Stomach smooth muscle (tissue), 2 donors: ENCODE measurements around the gene MSRB3.
"Not testable (repeated sequence)": the region's sequence is repeated elsewhere in the genome, so short reads cannot be mapped to it uniquely, and the experiment has no call there.

Experiments used
- H3K27ac ChIP-seq: one replicate; pipeline ENCODE4 v1.7.0; 2013; ENCODE audit warnings: mild to moderate bottlenecking, low read length, inconsistent platforms
- H3K27me3 ChIP-seq, 2 donors: one replicate each; pipeline ENCODE4 v1.7.0; 2013; ENCODE audit warnings: low read length in 2 of 2; ENCODE audit not compliant: insufficient read depth in 2 of 2, control insufficient read depth in 1 of 2
- H3K36me3 ChIP-seq, 2 donors: one replicate each; pipeline ENCODE4 v1.7.0; 2013; ENCODE audit warnings: low read length in 2 of 2; ENCODE audit not compliant: control insufficient read depth in 2 of 2, insufficient read depth in 2 of 2
- H3K4me1 ChIP-seq: one replicate; pipeline ENCODE4 v1.7.0; 2013; ENCODE audit warnings: low read length; ENCODE audit not compliant: control insufficient read depth, insufficient read depth
- H3K4me3 ChIP-seq, 2 donors: one replicate each; pipeline ENCODE4 v1.7.0; 2013; ENCODE audit warnings: low read length in 2 of 2
- H3K9ac ChIP-seq, 2 donors: one replicate each; pipeline ENCODE4 v1.7.0; 2013; ENCODE audit warnings: low read length in 2 of 2, mild to moderate bottlenecking in 1 of 2
- H3K9me3 ChIP-seq, 2 donors: one replicate each; pipeline ENCODE4 v1.7.0; 2013; ENCODE audit warnings: low read length in 2 of 2; ENCODE audit not compliant: control insufficient read depth in 2 of 2
- donor health status: healthy.
- donor health status: Pancreatic carcinoma.

Gene MSRB3

DNA sequence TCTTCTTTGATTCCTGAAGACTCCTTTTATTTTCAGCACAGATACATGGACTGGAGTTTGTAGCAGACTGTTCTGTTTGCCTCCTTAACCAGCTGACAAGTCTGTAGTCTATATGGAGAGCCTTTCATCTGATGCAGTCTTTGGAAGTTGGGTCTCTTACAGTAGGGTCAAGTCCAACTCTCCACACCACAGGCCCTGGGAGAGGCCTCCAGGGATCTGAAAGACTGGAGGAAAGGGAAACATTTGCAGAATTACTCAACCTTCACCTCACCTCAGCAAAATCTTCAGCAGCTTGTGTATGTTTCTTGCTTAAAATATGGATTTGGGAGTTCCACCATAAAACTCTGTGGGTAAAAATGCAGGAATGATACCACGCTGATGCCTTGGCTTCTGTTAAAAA, 188.4 kb downstream of the MSRB3 start:
- Histone ChIP-seq H3K27me3 (no peaks in the 10 kb centered on the region), H3K36me3 (peaks cover 3 to 19% of the 10 kb centered on the region in 2 donors), H3K9ac (no peak overlapping the region), H3K4me1 (peaks cover 10% of the 10 kb centered on the region), H3K9me3 (no peaks in the 10 kb centered on the region), H3K4me3 (no peak overlapping the region), H3K27ac (no peak overlapping the region)

DNA sequence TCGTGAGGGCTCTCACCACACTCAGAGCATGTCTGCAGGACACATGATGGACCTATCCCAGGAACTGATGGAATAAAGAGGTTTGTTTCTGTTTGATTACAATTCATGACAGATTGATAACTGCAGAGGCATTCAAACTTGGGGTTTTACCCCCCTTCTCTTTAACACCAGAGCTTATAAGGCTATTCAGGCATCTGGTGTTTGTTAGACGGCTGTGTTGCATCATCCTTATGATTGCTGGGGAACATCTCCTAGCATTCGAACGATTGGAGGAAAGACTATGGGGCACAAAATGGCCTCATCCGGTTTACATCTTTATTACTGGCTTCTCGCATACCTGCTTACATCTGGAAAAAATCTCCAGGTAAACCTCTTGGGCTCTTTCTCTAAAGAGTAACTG, 191.8 kb downstream of the MSRB3 start:
- Histone ChIP-seq H3K27ac (no peak overlapping the region), H3K4me1 (peaks cover 1% of the 10 kb centered on the region), H3K9ac (no peak overlapping the region)

GRCh38 chr12:65472079-65472478, 193.6 kb downstream of the MSRB3 start:
- no peaks in the 10 kb centered on the region for H3K9me3 ChIP-seq
- H3K36me3 ChIP-seq: no peaks in the 10 kb centered on the region
- H3K4me3 ChIP-seq: no peak overlapping the region
- H3K27ac ChIP-seq: no peak overlapping the region
- no peak overlapping the region for H3K9ac ChIP-seq
- H3K4me1 ChIP-seq: no peaks in the 10 kb centered on the region
- H3K27me3 ChIP-seq: no peaks in the 10 kb centered on the region

More for the DNA sequence above, 191.8 kb downstream of the MSRB3 start:
- Histone ChIP-seq H3K4me3 (no peak overlapping the region), H3K27me3 (no peaks in the 10 kb centered on the region), H3K9me3 (no peaks in the 10 kb centered on the region), H3K36me3 (peaks cover 0 to 4% of the 10 kb centered on the region in 2 donors)

- Histone ChIP-seq H3K27me3 (no peaks in the 10 kb centered on the region), H3K27ac (no peak overlapping the region), H3K4me1 (no peaks in the 10 kb centered on the region), H3K9ac (no peak overlapping the region), H3K4me3 (no peak overlapping the region), H3K36me3 (no peaks in the 10 kb centered on the region), H3K9me3 (no peaks in the 10 kb centered on the region)
Observed at GRCh38 chr12:65474831-65475230, 196.3 kb downstream of the MSRB3 start.

- Histone ChIP-seq H3K27ac (no peak overlapping the region), H3K27me3 (no peaks in the 10 kb centered on the region), H3K36me3 (no peaks in the 10 kb centered on the region), H3K4me1 (no peaks in the 10 kb centered on the region), H3K4me3 (no peak overlapping the region), H3K9me3 (no peaks in the 10 kb centered on the region), H3K9ac (no peak overlapping the region)
Observed at GRCh38 chr12:65477721-65478120, 199.2 kb downstream of the MSRB3 start.

- not testable (repeated sequence) for H3K36me3 ChIP-seq, H3K4me1 ChIP-seq, H3K9ac ChIP-seq, H3K27ac ChIP-seq, H3K9me3 ChIP-seq, H3K4me3 ChIP-seq, H3K27me3 ChIP-seq
Observed at GRCh38 chr12:65483891-65484516, 205.5 kb downstream of the MSRB3 start.

DNA sequence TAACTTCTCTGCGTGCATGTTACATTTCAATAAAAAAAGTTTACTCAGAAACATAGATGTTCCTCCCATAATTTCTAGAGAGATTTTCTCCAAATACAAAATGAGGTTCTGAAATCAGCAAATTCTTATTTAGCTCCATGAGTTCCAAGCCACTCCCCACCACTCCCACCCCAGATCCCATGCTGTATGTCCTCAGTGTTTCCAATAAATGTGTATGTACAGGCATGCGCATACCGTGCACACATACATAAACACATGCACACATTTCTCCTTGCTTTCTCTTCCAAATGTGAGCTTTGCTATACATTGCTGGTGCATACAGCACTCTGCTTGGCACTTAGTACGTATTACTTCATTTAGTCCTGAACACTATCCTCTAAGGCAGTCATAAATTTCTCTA, 209.7 kb downstream of the MSRB3 start:
- Histone ChIP-seq H3K4me3 (no peak overlapping the region), H3K36me3 (no peaks in the 10 kb centered on the region), H3K9ac (no peak overlapping the region), H3K27me3 (no peaks in the 10 kb centered on the region), H3K4me1 (no peaks in the 10 kb centered on the region), H3K9me3 (no peaks in the 10 kb centered on the region), H3K27ac (no peak overlapping the region)

DNA sequence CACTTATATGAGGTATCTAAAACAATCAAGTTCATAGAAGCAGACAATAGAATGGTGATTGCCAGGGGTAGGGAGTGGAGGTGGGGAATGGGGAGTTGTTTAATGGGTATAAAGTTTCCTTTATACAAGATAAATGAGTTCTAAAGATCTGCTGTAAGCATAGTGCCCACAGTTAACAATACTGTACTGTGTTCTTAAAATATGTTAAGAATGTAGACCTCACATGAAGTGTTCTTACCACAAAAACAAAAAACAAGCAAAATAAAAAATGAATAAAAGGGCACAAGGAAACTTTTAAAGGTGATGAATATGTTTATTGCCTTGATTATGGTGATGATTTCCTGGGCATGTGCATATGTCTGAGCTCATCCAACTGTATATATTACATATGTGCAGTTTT, 211.8 kb downstream of the MSRB3 start:
- H3K4me3 ChIP-seq: no peak overlapping the region
- no peak overlapping the region for H3K9ac ChIP-seq
- H3K4me1 ChIP-seq: no peaks in the 10 kb centered on the region
- no peaks in the 10 kb centered on the region for H3K27me3 ChIP-seq
- no peaks in the 10 kb centered on the region for H3K9me3 ChIP-seq
- no peak overlapping the region for H3K27ac ChIP-seq
- H3K36me3 ChIP-seq: no peaks in the 10 kb centered on the region

- H3K27ac ChIP-seq: no peak overlapping the region
- H3K9ac ChIP-seq: no peak overlapping the region
- no peaks in the 10 kb centered on the region for H3K9me3 ChIP-seq
- no peaks in the 10 kb centered on the region for H3K36me3 ChIP-seq
- H3K4me3 ChIP-seq: no peak overlapping the region
- H3K27me3 ChIP-seq: no peaks in the 10 kb centered on the region
- no peaks in the 10 kb centered on the region for H3K4me1 ChIP-seq
Observed at GRCh38 chr12:65492998-65493912, 214.8 kb downstream of the MSRB3 start.

DNA sequence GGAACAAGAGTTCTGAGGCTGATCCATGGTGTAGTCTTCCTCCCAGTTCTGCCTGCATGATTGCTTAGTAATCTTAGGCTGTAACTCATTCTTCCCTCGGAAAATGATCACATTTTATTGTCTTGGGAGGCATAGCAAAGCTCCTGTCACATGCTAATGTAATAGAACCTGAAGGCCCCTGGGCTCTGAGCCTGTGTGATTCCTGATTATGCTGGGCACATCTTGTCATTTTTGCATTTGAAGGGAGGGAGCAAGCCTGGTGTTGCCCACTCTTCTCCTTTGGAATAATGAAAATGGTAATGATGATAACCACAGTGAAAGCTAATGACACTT, 215.4 kb downstream of the MSRB3 start:
- H3K36me3 ChIP-seq: no peaks in the 10 kb centered on the region
- H3K9ac ChIP-seq: no peak overlapping the region
- no peaks in the 10 kb centered on the region for H3K27me3 ChIP-seq
- no peak overlapping the region for H3K27ac ChIP-seq
- no peak overlapping the region for H3K4me3 ChIP-seq
- no peaks in the 10 kb centered on the region for H3K9me3 ChIP-seq
- no peaks in the 10 kb centered on the region for H3K4me1 ChIP-seq

DNA sequence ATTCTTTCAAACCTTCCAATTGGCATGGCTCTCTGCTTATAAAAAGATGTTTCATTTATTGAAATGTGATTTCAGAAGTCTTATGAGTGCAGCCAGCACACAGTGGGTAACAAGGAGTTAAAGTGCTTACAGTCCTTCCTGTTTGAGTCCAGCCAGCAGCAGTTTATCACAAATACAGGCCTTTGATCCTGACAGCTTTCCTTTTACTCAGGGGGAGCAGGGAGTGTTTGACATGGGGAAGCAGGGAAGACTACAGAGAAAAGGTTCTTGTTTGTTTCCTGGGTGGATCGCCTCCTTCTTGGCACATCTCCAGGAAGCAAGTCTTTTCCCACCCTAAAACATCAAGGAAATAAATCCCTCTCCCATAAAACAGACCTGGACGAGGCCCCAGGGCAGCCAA, 216.1 kb downstream of the MSRB3 start:
- H3K9me3 ChIP-seq: no peaks in the 10 kb centered on the region

More for the DNA sequence above, 216.1 kb downstream of the MSRB3 start:
- Histone ChIP-seq H3K4me1 (no peaks in the 10 kb centered on the region), H3K9ac (no peak overlapping the region), H3K4me3 (no peak overlapping the region), H3K27me3 (no peaks in the 10 kb centered on the region), H3K36me3 (no peaks in the 10 kb centered on the region), H3K27ac (no peak overlapping the region)
